ENCODE measurements around the gene STIM2.

STIM2 gene

DNA sequence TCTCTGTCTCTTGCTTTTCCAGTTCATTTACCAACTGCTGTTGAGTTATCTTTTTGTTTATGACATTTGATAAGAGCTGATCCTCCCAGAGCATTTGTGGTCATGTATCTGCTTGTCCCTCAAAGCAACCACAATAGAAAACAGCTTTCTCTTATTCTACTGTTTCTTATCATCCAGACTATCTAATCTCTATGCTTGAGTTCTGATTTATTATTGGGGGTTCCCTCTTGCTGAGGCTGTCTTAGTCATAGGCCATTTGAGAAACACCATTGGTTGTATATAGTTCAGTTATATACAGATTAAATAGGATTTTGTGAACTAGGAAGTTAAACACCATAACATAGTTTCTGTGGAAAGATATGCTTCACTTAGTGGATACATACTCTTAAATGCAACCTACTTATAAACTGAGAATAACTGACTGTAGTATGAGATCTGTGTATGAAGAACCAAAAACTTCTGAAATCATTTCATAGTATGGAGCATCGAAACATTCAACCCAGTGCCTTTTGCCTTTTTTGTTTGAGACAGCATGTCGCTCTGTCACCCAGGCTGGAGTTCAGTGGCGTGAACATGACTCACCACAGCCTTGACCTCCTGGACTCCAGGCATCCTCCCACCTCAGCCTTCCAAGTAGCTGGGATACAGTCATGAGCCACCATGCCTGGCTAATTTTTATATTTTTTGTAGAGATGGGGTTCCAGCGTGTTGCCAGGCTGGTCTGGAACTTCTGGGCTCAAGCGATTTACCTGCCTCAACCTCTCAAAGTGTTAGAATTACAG, 75.8 kb downstream of the STIM2 start:
- TF ChIP-seq, protein P1, sequence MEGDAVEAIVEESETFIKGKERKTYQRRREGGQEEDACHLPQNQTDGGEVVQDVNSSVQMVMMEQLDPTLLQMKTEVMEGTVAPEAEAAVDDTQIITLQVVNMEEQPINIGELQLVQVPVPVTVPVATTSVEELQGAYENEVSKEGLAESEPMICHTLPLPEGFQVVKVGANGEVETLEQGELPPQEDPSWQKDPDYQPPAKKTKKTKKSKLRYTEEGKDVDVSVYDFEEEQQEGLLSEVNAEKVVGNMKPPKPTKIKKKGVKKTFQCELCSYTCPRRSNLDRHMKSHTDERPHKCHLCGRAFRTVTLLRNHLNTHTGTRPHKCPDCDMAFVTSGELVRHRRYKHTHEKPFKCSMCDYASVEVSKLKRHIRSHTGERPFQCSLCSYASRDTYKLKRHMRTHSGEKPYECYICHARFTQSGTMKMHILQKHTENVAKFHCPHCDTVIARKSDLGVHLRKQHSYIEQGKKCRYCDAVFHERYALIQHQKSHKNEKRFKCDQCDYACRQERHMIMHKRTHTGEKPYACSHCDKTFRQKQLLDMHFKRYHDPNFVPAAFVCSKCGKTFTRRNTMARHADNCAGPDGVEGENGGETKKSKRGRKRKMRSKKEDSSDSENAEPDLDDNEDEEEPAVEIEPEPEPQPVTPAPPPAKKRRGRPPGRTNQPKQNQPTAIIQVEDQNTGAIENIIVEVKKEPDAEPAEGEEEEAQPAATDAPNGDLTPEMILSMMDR (IDR thresholded peaks at IDR 0.05; ENCODE audit: extremely low read depth, insufficient read depth, missing control alignments): no peak
- in situ Hi-C loops (cut with MboI; ENCODE audit: low pct_unique_long_range_greater_than_20kb, low sequenced_read_pairs, unreplicated experiment): no loop called here
- no peak for DNase-seq (ENCODE audit: low spot score)

DNA sequence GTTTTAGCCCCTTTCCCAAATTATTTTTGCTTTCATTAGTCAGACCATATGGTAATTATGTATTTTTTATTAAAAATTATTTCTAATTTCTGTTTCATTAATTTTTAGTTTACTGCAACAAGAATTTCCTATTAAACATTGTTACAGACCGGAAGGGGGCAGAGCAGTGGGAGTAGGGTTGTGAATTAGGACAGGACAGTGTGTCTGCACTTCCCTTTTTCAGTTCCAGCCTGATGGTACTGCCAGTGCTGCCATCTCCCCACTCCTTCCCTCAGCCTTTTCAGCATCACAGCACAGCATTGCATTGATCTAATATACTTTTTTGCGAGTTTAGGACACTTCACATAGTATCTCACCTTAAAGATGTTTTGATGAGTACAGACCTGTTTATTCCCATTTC, 76.5 kb downstream of the STIM2 start:
- TF ChIP-seq, protein P1 (IDR thresholded peaks at IDR 0.05; ENCODE audit: extremely low read depth, insufficient read depth, missing control alignments): no peak
- in situ Hi-C loops (cut with MboI; ENCODE audit: low pct_unique_long_range_greater_than_20kb, low sequenced_read_pairs, unreplicated experiment): no loop called here
- DNase-seq (ENCODE audit: low spot score): no peak

DNA sequence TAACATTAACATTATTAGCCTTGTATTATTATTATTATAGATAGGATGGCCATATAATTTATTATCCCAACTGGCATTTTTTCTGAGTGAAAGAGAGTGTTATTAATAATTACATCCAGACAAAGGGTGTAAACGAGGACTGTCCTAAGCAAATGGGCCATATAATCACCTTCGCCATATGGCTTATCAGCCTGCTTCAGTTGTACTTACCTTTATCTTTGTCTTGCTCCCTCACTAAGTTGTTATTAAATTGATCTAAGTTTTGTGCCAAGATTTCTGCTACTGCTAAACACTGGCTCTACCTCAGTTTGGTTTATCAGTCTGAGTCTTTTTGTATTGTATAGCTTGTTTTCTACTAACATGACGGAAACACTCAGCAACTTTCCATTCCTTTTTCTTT, 76.9 kb downstream of the STIM2 start:
- DNase-seq (ENCODE audit: low spot score): no peak
- TF ChIP-seq, protein P1 (IDR thresholded peaks at IDR 0.05; ENCODE audit: extremely low read depth, insufficient read depth, missing control alignments): no peak
- in situ Hi-C loops (cut with MboI; ENCODE audit: low pct_unique_long_range_greater_than_20kb, low sequenced_read_pairs, unreplicated experiment): no loop called here

DNA sequence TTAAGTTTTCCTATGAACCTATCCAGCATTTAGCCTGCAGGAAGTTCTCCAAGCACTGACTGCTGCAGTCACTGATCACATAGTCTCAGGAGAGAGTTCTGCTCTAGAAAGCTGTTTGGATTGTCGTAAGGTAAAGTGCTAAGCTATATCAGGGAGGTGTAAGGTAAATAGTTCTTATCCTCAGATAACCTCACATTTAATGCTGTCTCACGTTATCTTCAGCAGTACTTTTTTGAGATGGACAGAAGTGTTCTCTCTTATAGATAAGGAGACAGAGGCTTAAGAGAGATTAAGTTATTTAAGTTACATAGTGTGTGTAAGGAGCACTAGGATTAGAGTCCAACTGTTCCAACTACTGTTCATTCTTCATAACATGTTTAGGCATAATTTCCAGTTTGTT, 77.9 kb downstream of the STIM2 start:
- in situ Hi-C loops (cut with MboI; ENCODE audit: low pct_unique_long_range_greater_than_20kb, low sequenced_read_pairs, unreplicated experiment): no loop called here
- TF ChIP-seq, protein P1 (IDR thresholded peaks at IDR 0.05; ENCODE audit: extremely low read depth, insufficient read depth, missing control alignments): no peak
- DNase-seq (ENCODE audit: low spot score): no peak

DNA sequence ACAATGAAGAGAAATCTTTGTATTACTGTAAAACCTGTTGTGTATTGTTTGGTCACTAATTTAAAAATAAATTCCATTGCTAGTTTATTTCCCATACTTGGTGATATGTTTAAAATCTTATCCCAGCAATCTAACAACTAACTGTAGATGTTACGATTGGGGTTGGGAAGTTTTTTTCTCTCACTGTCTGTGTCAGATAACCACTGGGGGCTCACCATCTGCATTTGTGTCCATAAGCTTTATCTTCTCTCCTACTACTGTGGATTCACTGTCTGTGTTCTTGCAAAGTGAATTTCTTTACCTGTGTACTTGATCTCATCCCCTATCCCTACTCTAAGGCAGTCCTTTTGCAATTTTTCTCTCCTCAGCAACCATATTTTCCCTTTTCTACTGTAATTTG, 81.3 kb downstream of the STIM2 start:
- TF ChIP-seq, protein P1 (IDR thresholded peaks at IDR 0.05; ENCODE audit: extremely low read depth, insufficient read depth, missing control alignments): no peak
- in situ Hi-C loops (cut with MboI; ENCODE audit: low pct_unique_long_range_greater_than_20kb, low sequenced_read_pairs, unreplicated experiment): no loop called here
- no peak for DNase-seq (ENCODE audit: low spot score)

DNA sequence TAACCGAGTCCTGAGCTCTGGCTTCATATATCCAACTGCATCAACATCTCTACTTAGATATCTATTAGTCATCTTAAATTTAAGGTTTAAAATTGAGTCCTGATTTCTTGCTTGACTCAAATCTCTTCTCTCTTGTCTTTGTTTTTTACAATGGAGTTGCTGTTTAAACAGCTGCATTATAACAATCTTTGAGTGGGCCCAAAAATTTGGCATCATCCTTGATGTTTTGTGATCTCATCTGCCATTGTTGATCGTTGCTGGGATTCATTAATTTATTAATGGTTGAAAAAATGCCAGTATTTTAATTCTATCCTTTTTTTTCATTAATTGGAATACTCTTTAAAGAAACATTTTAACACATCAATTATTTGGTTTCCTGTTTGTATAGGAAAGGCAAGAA, 82.2 kb downstream of the STIM2 start:
- TF ChIP-seq, protein P1 (IDR thresholded peaks at IDR 0.05; ENCODE audit: extremely low read depth, insufficient read depth, missing control alignments): no peak
- in situ Hi-C loops (cut with MboI; ENCODE audit: low pct_unique_long_range_greater_than_20kb, low sequenced_read_pairs, unreplicated experiment): no loop called here

More for the DNA sequence above, 82.2 kb downstream of the STIM2 start:
- no peak for DNase-seq (ENCODE audit: low spot score)

Measured in GM13977 (cell line).